Naive thymus-derived CD4-positive, alpha-beta T cell (primary cell): ENCODE measurements around the gene AIFM3. TPM values are rescaled to one million over a fixed set of nuclear protein-coding genes. Genes with fewer than 3 reads are reported as not detected.

Source experiments
- ATAC-seq: fragments of 150-1000 bp; cut with Tn5 transposase; 2 replicates; pipeline ENCODE4 v1.10.0; 2021; ENCODE audit warnings: mild to moderate bottlenecking, moderate library complexity
- CTCF ChIA-PET: fragments of 350-600 bp; sonication (Branson Sonifier 250); formaldehyde crosslinking; loops from one replicate; lab custom pipeline; 2021; ENCODE audit warnings: antibody characterized with exemption; lab: Charles Lee
- POLR2A ChIA-PET: fragments of 350-600 bp; sonication (Branson Sonifier 250); formaldehyde crosslinking; loops from one replicate; lab custom pipeline; 2021; ENCODE audit warnings: antibody characterized with exemption, inconsistent platforms; lab: Charles Lee
- DNase-seq, 9 donors: peaks; one replicate each; pipeline versions ENCODE4 v3.0.0 to v3.0.0-alpha.2; 2020 to 2022; ENCODE audit warnings: mixed read lengths in 1 of 9
- H3K27ac ChIP-seq: one replicate; pipeline ENCODE4 v1.7.0; 2013; ENCODE audit warnings: mild to moderate bottlenecking, low read depth, low read length, moderate library complexity
- H3K27me3 ChIP-seq, 2 donors: one replicate each; pipeline ENCODE4 v1.7.0; 2013; ENCODE audit warnings: low read length in 2 of 2, mild to moderate bottlenecking in 2 of 2, moderate library complexity in 2 of 2; ENCODE audit not compliant: control insufficient read depth in 2 of 2, insufficient read depth in 2 of 2
- H3K36me3 ChIP-seq, 3 experiments: 1 replicate in 2 of 3; 2 replicates in 1 of 3; pipeline ENCODE4 v1.7.0; 2013; ENCODE audit warnings: low read length in 3 of 3, mild to moderate bottlenecking in 3 of 3, moderate library complexity in 1 of 3; ENCODE audit not compliant: insufficient read depth in 3 of 3, control insufficient read depth in 2 of 3
- H3K4me1 ChIP-seq, 2 donors: one replicate each; pipeline ENCODE4 v1.7.0; 2013; ENCODE audit warnings: low read length in 2 of 2, mild to moderate bottlenecking in 2 of 2, moderate library complexity in 1 of 2; ENCODE audit not compliant: control insufficient read depth in 2 of 2, insufficient read depth in 2 of 2
- H3K4me3 ChIP-seq: 2 replicates; pipeline ENCODE4 v1.7.0; 2013; ENCODE audit warnings: mild to moderate bottlenecking, low read length
- H3K9me3 ChIP-seq, 3 experiments: 1 replicate in 2 of 3; 2 replicates in 1 of 3; pipeline ENCODE4 v1.7.0; 2013; ENCODE audit warnings: low read length in 3 of 3; ENCODE audit not compliant: control insufficient read depth in 2 of 3
- H3K27ac Mint-ChIP-seq, 9 donors: one replicate each; pipeline ENCODE4 v1.8.0; 2020 to 2022; ENCODE audit warnings: mixed read lengths in 9 of 9, mild to moderate bottlenecking in 8 of 9, moderate library complexity in 5 of 9, inconsistent platforms in 2 of 9
- H3K27me3 Mint-ChIP-seq, 5 donors: one replicate each; pipeline ENCODE4 v1.8.0; 2021 to 2022; ENCODE audit warnings: mixed read lengths in 5 of 5, mild to moderate bottlenecking in 1 of 5
- H3K36me3 Mint-ChIP-seq, 5 donors: one replicate each; pipeline ENCODE4 v1.8.0; 2020 to 2022; ENCODE audit warnings: mixed read lengths in 5 of 5, mild to moderate bottlenecking in 3 of 5, inconsistent platforms in 1 of 5
- H3K4me1 Mint-ChIP-seq, 7 donors: one replicate each; pipeline ENCODE4 v1.8.0; 2020 to 2022; ENCODE audit warnings: mixed read lengths in 7 of 7, mild to moderate bottlenecking in 3 of 7, inconsistent platforms in 1 of 7
- H3K4me3 Mint-ChIP-seq, 10 donors: one replicate each; pipeline ENCODE4 v1.8.0; 2020 to 2022; ENCODE audit warnings: mild to moderate bottlenecking in 10 of 10, mixed read lengths in 10 of 10, moderate library complexity in 6 of 10, inconsistent platforms in 2 of 10
- H3K9me3 Mint-ChIP-seq, 11 donors: one replicate each; pipeline ENCODE4 v1.8.0; 2020 to 2022; ENCODE audit warnings: mixed read lengths in 11 of 11, mild to moderate bottlenecking in 4 of 11, inconsistent platforms in 1 of 11, moderate library complexity in 1 of 11
- intact Hi-C, 2 donors: fragments of 100-400 bp; cut with micrococcal nuclease; formaldehyde crosslinking; loops; one replicate each; pipeline ENCODE4 v1.15.1; 2023
- polyA plus RNA-seq, 2 donors: library from polyadenylated mRNA; unstranded; fragments of 300-500 nt; fragmentation: Illumina TruSeq; gene quantifications; one replicate each; pipeline ENCODE4 v1.2.3, GENCODE V29; 2021
- total RNA-seq, 6 experiments: library from RNA in 5 of 6; stranded (reverse) in 5 of 6; gene quantifications; 1 replicate in 5 of 6; 2 replicates in 1 of 6; pipeline ENCODE4 v1.2.3 and lab custom pipeline; 2021 to 2026

The AIFM3 gene
- total and polyA plus RNA-seq, 7 experiments from 2014 or later = 0.17 to 9.0 (median 0.97) TPM

DNA sequence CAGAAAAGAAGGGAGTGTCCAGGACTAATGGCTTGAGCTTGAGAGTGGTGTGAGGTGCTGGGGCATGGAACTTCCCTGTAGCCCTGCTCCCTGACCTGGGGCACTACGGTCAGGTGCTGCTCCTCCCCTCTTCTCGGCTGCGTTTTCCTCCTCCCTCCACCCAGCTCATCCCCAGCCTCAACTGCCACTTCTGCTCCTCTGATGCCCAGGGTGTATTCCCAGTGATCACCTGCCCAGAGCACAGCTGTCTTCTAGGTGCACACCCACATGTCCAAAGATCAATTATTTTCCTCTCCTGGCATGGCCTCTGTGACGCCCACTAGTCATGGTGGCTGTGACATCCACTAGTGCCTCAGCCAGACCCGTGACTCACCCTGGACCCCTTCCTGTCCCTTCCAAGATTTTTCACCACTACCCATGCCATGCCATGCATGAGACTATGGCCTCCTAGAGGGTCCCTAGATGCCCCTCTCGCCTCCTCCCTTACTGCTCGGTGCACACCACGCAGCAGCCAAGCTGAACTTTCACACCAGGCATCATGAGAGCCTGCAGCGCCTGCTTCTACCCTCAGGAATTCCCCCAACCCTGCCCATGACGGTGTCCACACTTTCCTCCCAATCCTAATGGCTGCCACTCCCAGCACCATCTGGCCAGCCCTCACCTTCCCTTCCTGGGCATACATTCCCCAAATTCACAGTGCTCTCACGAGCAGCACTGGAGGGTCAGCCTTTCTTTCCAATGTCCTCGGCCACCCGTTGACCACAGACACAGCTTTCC lies 49.8 kb downstream of the AIFM3 start:
- H3K9me3 Mint-ChIP-seq = no peaks in the 10 kb centered on the region
- POLR2A ChIA-PET = interaction anchor here (0.7 kb wide), 1 partner anchor 35 kb away, joined by 3 read pairs; the partner anchor contains the start of gene LZTR1
- H3K27ac ChIP-seq = no peak overlapping the region
- no peak for ATAC-seq
- H3K27me3 ChIP-seq = no peaks in the 10 kb centered on the region
- intact Hi-C loops = no loop called here
- H3K36me3 ChIP-seq = no peaks in the 10 kb centered on the region
- peaks cover 0 to 21% (median 0%) of the 10 kb centered on the region in 5 donors for H3K27me3 Mint-ChIP-seq
- peak overlapping the region in 4 of 9 donors; percentile 39 to 82 (median 63) for H3K27ac Mint-ChIP-seq
- CTCF ChIA-PET = interaction anchor here (0.6 kb wide), 1 partner anchor 55 kb away, joined by 3 read pairs; no protein-coding TSS in a partner anchor
- H3K36me3 Mint-ChIP-seq = no peaks in the 10 kb centered on the region
- no peak overlapping the region for H3K4me3 ChIP-seq
- H3K4me1 ChIP-seq = peaks cover 13 to 17% of the 10 kb centered on the region in 2 donors
- no peak for DNase-seq
- peaks cover 17 to 36% (median 29%) of the 10 kb centered on the region in 7 donors for H3K4me1 Mint-ChIP-seq
- peak overlapping the region in 7 of 10 donors; percentile 9 to 66 (median 44) for H3K4me3 Mint-ChIP-seq
- no peaks in the 10 kb centered on the region for H3K9me3 ChIP-seq

DNA sequence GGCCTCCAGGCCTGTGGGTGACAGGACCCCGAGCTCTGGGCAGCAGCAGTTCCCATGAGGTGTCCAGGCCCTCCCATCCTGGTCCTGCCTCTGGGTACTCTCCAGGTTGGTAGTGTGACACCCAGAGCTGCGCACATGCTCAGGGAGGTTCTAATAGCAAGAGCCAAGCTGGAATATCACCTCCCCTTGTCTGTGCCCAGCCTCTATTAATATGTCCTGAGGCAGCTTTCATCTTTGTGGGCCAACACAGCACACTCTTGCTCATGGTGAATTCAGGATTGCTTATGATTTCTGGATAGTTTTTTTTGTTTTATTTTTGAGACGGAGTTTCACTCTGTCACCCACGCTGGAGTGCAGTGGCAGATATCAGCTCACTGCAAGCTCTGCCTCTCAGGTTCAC lies 51.3 kb downstream of the AIFM3 start:
- Histone ChIP-seq H3K9me3 (no peaks in the 10 kb centered on the region), H3K27me3 (no peaks in the 10 kb centered on the region), H3K4me3 (no peak overlapping the region), H3K4me1 (peaks cover 13 to 17% of the 10 kb centered on the region in 2 donors), H3K36me3 (no peaks in the 10 kb centered on the region), H3K27ac (no peak overlapping the region)
- intact Hi-C loops = no loop called here
- CTCF ChIA-PET = no interaction called here
- POLR2A ChIA-PET = no interaction called here
- H3K36me3 Mint-ChIP-seq = no peaks in the 10 kb centered on the region
- H3K4me1 Mint-ChIP-seq = peaks cover 17 to 32% (median 26%) of the 10 kb centered on the region in 7 donors
- H3K27ac Mint-ChIP-seq = no peak overlapping the region
- no peak overlapping the region for H3K4me3 Mint-ChIP-seq
- DNase-seq = no peak
- ATAC-seq = no peak
- peaks cover 0 to 18% (median 0%) of the 10 kb centered on the region in 5 donors for H3K27me3 Mint-ChIP-seq
- no peaks in the 10 kb centered on the region for H3K9me3 Mint-ChIP-seq

DNA sequence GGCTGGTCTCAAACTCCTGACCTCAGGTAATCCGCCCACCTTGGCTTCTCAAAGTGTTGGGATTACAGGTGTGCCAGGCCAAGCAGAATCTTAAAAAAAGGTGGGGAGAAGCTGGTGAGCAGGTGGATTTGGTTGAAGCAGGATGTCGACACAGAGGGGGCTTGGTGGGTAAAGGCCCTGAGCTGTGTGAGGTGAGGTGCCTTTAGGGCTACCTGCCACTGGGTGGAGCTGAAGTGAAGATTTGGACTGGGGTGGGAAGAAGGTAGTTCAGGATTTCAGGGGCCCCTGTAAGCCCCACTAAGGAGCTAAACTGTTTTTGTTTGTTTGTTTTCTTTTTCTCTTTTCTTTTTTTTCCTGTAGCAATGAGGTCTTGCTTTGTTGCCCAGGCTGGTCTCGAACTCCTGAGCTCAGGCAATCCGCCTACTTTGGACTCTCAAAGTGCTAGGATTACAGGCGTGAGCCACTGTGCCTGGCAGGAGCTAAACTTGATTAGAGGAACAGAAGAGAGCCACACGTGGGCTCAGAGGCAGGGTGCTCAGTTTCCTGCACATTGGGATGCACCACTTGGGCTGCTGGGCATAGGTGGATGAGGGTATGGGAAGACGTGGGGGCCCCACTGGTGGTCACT lies 53.9 kb downstream of the AIFM3 start:
- no peaks in the 10 kb centered on the region for H3K27me3 ChIP-seq
- Mint-ChIP-seq H3K4me1 (peaks cover 11 to 18% (median 16%) of the 10 kb centered on the region in 7 donors), H3K27ac (peak overlapping the region in 2 of 9 donors; percentile 23 to 34), H3K27me3 (peaks cover 0 to 4% (median 0%) of the 10 kb centered on the region in 5 donors), H3K4me3 (no peak overlapping the region), H3K9me3 (peaks cover 0 to 2% (median 0%) of the 10 kb centered on the region in 11 donors), H3K36me3 (no peaks in the 10 kb centered on the region)
- H3K4me3 ChIP-seq = no peak overlapping the region
- ChIA-PET POLR2A (no interaction called here), CTCF (interaction anchor here (0.6 to 1.1 kb wide), 2 partner anchors 19 to 240 kb away, joined by 3 read pairs; partner anchors contain the start of gene THAP7)
- no peaks in the 10 kb centered on the region for H3K36me3 ChIP-seq
- ATAC-seq (peak; percentile 58), DNase-seq (no peak)
- intact Hi-C loops = no loop called here
- no peak overlapping the region for H3K27ac ChIP-seq
- no peaks in the 10 kb centered on the region for H3K9me3 ChIP-seq
- peaks cover 10 to 11% of the 10 kb centered on the region in 2 donors for H3K4me1 ChIP-seq

DNA sequence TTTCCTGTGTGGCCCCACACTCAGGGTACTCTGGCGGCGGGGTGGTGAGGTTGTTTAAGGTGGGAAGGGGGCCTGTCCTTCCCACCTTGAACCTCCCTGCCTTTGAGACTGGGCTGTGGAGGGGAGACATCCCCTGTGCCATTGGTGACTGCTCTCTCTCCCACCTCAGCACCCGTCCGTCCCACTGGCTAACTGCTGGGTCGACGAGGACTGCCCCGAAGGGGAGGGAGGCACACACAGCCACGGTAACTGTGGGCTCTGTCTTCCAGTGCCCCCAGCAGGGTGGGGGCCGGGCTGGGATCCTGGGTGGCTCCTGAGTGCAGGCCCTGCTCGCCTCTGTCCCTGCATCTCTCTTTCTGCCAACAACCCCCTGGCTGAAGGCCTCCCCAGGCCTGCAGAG lies 55.5 kb downstream of the AIFM3 start:
- H3K27me3 ChIP-seq = no peaks in the 10 kb centered on the region
- no peaks in the 10 kb centered on the region for H3K36me3 ChIP-seq
- no peak for DNase-seq
- peaks cover 0 to 2% (median 0%) of the 10 kb centered on the region in 11 donors for H3K9me3 Mint-ChIP-seq
- ChIA-PET CTCF (interaction anchor here (0.7 kb wide), 1 partner anchor 24 kb away, joined by 3 read pairs; no protein-coding TSS in a partner anchor), POLR2A (no interaction called here)
- H3K4me1 ChIP-seq = peaks cover 10 to 12% of the 10 kb centered on the region in 2 donors
- no peaks in the 10 kb centered on the region for H3K27me3 Mint-ChIP-seq
- H3K4me3 Mint-ChIP-seq = no peak overlapping the region
- intact Hi-C loops = no loop called here
- no peaks in the 10 kb centered on the region for H3K36me3 Mint-ChIP-seq
- H3K4me1 Mint-ChIP-seq = peaks cover 5 to 15% (median 9%) of the 10 kb centered on the region in 7 donors
- H3K9me3 ChIP-seq = no peaks in the 10 kb centered on the region
- no peak overlapping the region for H3K27ac Mint-ChIP-seq
- no peak overlapping the region for H3K4me3 ChIP-seq
- ATAC-seq = no peak
- H3K27ac ChIP-seq = no peak overlapping the region

DNA sequence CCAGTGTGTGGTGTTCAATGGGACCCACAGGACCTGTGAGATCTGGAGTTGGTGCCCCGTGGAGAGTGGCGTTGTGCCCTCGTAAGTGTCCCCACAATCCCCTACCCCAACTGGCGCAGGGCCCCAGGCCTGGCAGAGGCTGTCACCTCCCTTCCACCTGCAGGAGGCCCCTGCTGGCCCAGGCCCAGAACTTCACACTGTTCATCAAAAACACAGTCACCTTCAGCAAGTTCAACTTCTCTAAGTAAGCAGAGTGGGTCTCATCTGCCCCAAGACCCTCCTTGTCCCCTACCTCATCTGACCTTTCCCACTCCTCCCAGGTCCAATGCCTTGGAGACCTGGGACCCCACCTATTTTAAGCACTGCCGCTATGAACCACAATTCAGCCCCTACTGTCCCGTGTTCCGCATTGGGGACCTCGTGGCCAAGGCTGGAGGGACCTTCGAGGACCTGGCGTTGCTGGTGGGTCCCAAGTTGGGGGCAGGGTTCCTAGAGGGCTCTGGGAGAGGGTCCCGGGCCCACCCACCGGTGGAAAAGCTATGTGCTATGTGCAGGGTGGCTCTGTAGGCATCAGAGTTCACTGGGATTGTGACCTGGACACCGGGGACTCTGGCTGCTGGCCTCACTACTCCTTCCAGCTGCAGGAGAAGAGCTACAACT lies 56.0 kb downstream of the AIFM3 start:
- CTCF ChIA-PET = no interaction called here
- Mint-ChIP-seq H3K36me3 (no peaks in the 10 kb centered on the region), H3K4me3 (no peak overlapping the region), H3K27me3 (no peaks in the 10 kb centered on the region), H3K27ac (no peak overlapping the region), H3K4me1 (peaks cover 5 to 15% (median 9%) of the 10 kb centered on the region in 7 donors), H3K9me3 (peaks cover 0 to 2% (median 0%) of the 10 kb centered on the region in 11 donors)
- intact Hi-C loops = no loop called here
- Histone ChIP-seq H3K27ac (no peak overlapping the region), H3K9me3 (no peaks in the 10 kb centered on the region), H3K4me1 (peaks cover 10 to 12% of the 10 kb centered on the region in 2 donors), H3K27me3 (no peaks in the 10 kb centered on the region), H3K4me3 (no peak overlapping the region), H3K36me3 (no peaks in the 10 kb centered on the region)
- POLR2A ChIA-PET = no interaction called here
- ATAC-seq (no peak), DNase-seq (no peak)

DNA sequence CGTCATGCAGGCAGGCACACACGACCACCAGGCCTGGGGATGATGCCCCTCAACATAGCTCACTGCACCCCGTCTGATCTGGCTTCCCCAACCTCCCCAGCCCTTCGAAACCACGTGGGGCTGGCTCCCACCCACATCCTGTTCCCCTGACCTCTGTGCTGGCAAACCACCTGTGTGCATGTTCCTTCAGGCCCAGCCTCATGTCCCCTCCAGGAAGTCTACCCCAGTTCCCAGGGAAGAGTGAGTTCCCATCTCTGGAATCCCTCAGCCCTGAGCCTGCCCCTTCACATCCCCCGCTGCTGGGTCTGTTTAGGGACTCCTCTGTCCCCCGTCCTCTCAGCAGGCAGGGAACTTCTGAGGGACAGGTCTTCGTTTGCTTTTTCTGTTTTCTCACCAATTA lies 58.2 kb downstream of the AIFM3 start:
- Mint-ChIP-seq H3K27me3 (peaks cover 3 to 11% (median 5%) of the 10 kb centered on the region in 5 donors), H3K4me1 (peaks cover 5 to 15% (median 9%) of the 10 kb centered on the region in 7 donors), H3K9me3 (peaks cover 0 to 2% (median 0%) of the 10 kb centered on the region in 11 donors), H3K27ac (peak overlapping the region in 7 of 9 donors; percentile 14 to 84 (median 68)), H3K36me3 (no peaks in the 10 kb centered on the region), H3K4me3 (peak overlapping the region in 9 of 10 donors; percentile 14 to 63 (median 53))
- Histone ChIP-seq H3K27ac (peak overlapping the region; percentile 11), H3K27me3 (no peaks in the 10 kb centered on the region), H3K4me3 (no peak overlapping the region), H3K4me1 (peaks cover 10 to 12% of the 10 kb centered on the region in 2 donors), H3K9me3 (no peaks in the 10 kb centered on the region), H3K36me3 (no peaks in the 10 kb centered on the region)
- no peak for ATAC-seq
- intact Hi-C loops = no loop called here
- peak in 3 of 9 donors; percentile 23 to 30 (median 24) for DNase-seq
- POLR2A ChIA-PET = no interaction called here
- CTCF ChIA-PET = no interaction called here
